GM18868 (cell line): Measurements from ENCODE around the gene ZMYM2.

ENCODE experiments used
- ATAC-seq: cut with Tn5 transposase; IDR thresholded peaks from one replicate; pipeline ENCODE4 v1.9.1; 2021; ENCODE audit warnings: mild to moderate bottlenecking, moderate library complexity; ENCODE audit not compliant: unreplicated experiment

The ZMYM2 gene

DNA sequence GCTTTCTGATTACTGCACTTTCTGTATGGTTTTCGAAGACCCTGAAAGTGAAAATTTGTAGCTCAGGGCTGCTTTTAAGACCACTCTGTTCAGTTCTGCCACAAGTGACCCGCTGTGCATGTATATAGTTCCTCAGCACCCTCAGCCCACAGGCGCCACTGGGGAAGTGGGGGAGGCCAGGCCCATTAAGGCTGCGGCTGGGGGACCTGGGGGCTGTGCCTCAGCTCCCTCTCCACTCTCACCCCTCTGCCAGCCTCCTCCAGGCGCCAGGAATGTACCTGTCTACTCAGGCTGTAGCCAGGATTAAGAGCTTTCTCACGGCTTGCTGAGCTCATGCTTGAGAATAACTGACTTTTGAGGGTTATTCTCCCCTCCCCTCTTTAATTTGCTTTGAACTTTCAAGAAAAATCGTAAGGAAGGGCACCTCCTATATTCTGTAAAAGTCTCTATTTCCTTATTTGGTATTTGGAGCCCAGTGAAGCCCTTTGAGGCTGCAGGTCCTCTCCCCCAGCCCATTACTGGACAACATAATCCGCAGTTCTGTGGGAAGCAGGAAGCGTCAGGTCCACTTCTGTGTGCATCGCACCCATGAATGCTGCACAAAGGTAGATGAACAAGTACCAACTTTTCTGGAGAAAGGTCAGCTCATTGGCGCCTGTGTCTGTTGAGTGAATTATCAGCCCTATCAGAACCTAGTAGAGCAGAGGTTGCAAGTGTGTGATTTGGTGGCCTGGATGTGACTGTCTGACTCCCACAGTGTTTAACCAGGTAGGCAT, 172.7 kb downstream of the ZMYM2 start:
- no peak for ATAC-seq

DNA sequence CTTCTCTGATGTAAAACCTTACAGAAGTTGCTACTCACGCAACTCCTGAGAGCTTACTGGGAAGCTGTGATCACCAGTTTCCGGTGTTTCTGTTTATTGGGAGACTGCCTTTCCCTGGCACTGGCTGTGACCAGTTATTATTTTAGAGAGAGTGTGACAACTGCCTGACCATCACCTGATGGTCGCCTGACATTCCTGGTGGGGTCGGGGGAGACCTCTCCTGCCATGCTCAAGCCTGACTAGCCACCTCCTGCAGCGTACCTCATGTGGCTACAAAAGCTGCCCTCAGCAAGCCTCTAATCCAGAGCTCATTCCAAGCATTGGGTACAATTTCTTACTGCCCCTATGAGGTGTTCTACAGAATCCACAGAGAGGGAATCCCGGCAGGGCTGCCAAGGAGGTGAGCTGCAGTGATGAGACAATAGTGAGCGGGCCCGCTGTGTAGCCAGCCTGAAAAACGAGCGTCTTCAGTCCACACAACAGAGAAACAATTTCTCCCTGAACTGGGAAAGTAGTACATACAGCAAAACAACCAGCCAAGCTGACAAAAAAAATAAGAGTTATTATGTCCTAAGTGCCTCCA, 173.6 kb downstream of the ZMYM2 start:
- ATAC-seq = no peak

DNA sequence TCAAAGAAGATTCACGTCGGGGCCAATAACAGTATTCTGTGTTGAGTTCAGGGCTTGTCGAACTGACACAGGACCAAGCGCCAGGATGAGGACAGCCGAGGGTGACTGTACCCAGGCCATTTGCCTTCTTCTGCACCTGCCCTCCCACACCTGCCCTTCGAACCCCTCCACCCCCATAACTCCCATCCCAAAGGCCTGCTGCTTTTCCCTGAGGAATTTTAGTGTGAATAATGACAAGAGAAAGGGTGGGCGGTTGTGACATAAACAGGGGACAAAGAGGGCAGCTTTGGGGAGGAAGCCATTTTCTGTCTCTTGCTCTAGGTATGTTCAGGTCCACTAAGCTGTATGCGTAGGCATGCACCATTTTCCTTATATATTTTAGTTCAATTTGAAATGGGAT, 176.2 kb downstream of the ZMYM2 start:
- ATAC-seq = no peak

DNA sequence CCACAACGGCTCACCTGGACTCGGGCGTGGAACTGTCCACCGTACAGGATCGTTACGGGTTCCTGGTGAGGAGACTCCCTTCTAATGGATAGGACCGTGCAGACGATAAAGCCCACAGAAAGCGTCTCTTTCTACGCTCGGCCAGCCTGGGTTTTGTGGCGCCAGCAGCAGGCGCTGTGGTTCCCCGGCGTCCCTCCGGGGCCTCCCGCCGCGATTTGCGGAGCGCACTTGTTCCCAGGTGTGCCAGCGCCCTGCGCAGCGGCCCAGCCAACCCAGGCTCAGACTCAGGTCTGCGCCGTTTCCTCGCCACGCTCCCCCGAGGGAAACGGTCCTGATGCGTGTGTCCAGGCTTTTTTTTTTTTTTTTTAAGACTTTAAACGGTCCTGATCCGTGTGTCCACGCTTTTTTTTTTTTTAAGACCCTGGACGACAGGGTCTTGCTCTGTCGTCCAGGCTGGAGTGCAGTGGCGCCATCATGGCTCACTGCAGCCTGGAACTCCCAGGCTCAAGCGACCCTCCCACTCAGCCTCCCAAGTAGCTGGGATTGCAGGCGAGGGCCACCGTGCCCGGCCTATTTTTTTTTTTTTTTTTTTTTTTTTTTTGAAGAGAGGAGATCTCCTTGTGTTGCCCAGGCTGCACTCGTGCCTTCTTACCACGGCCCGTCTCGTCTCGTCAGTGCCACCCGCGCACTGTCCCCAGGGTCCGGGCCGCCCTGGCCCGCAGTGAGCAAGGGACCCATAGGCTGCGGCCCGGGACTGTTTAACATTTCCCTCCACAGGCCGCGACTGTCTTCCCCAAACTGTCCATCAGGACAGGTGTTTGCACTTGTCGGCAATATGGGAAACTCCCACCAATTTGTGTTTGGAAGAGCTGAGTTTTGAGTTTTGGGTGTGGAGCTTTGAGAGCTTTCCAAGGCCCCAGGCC, 178.5 kb downstream of the ZMYM2 start:
- ATAC-seq = no peak

DNA sequence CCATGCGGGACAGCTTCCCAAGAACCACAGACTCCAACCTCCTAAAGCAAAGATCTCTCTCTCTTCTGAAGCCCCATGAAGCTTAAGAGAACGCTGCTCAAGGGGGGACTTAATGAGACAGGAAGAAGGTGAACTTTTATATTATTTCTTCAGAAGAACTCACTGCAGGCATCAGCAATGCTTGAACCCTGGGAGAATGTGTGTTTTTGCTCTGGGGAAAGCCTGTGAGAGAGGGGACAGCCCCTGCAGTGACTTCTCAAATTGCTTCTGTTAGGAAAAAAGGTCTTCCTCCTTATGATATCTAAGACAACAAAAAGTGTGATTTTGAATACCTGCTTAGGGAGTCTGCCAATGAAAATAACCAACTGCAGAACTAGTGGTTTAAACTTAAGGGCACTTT, 179.3 kb downstream of the ZMYM2 start:
- no peak for ATAC-seq

DNA sequence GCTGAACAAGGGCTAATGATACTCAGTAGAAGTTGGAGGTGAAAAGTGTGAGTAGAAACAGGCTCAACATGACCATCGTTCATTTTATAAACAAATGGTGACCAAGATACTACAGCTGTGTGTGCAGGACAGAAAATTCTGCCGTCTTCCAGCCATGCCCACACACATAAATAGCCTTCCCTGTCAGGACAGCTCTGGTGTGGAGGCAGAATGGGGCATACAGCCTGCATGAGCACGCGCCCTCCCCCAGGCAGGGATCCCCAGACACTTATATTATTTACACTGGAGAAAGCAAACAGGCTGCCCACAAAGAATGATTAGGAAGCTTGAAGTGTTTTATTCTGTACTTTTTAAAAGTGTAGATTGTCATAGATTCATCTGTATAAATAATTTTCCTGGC, 182.0 kb downstream of the ZMYM2 start:
- ATAC-seq = no peak
